Lower leg skin (tissue), 4 donors: ENCODE data around the gene SRRM2. TPM values are rescaled to one million over a fixed set of nuclear protein-coding genes. Genes with fewer than 3 reads are reported as not detected.

Source experiments
- DNase-seq, 2 donors: peaks; one replicate each; pipeline ENCODE4 v3.0.0-alpha.2; 2019; ENCODE audit warnings: low spot score in 2 of 2
- H3K4me3 ChIP-seq: fragments of 200-600 bp; sonication (generic); 2 replicates; pipeline ENCODE4 v1.5.1; 2017; ENCODE audit warnings: mild to moderate bottlenecking, low read depth; ENCODE audit not compliant: poor library complexity, severe bottlenecking
- CTCF ChIP-seq, 3 donors: fragments of 450-650 bp; IDR thresholded peaks; one replicate each; pipeline ENCODE4 v1.5.1; 2016; ENCODE audit warnings: antibody characterized with exemption in 3 of 3, mild to moderate bottlenecking in 3 of 3, moderate library complexity in 2 of 3
- POLR2A ChIP-seq, 2 donors: fragments of 450-650 bp; IDR thresholded peaks; one replicate each; pipeline ENCODE4 v1.6.1; 2016 to 2017; ENCODE audit warnings: antibody characterized with exemption in 2 of 2, mild to moderate bottlenecking in 1 of 2, moderate library complexity in 1 of 2
- WGBS, 2 donors: methylation state at CpG; one replicate each; pipeline ENCODE4 v1.1.5; 2018; 5-methylcytosine and 5-hydroxymethylcytosine counted together
- intact Hi-C: fragments of 100-400 bp; cut with DNase I; formaldehyde crosslinking; loops from one replicate; pipeline ENCODE4 v1.15.0; 2023; ENCODE audit warnings: low total_unique reads
- total RNA-seq, 4 donors: library from RNA; depleted of rRNA; stranded (reverse); fragments of >200 nt; gene quantifications; one replicate each; pipeline ENCODE4 v1.1.0, GENCODE V29; 2016

SRRM2 gene
- total RNA-seq, 4 donors from 2014 or later: 257 to 830 (median 272) TPM

- WGBS, 2 donors: 0 to 1% methylated on average over 21 to 24 of the region's 72 CpGs
These were observed 24.2 kb downstream of the SRRM2 start for GRCh38 chr16:2776500-2777139.

GRCh38 chr16:2777231-2777902 is 24.9 kb downstream of the SRRM2 start, which contains the start of gene ELOB:
Gene ELOB, minus strand, starts transcription at chr16:2777280. Its CDS starts 41 bp downstream, at chr16:2777239.
- 2% methylated on average over 9 of the region's 70 CpGs; no CpG with 5 or more reads in 1 of the 2 donors for WGBS, 2 donors
- H3K4me3 ChIP-seq: peak within 1 kb of the TSS; percentile 95
- intact Hi-C loops: no loop called here
- DNase-seq: peak; percentile 79 to 97
- TF ChIP-seq CTCF (IDR thresholded peaks at IDR 0.05): no peak
- peak in 1 of 2 donors; percentile 65 for TF ChIP-seq POLR2A (IDR thresholded peaks at IDR 0.05)

More at GRCh38 chr16:2776500-2777139, 24.2 kb downstream of the SRRM2 start:
- no peak for DNase-seq
- intact Hi-C loops: no loop called here
- TF ChIP-seq POLR2A (IDR thresholded peaks at IDR 0.05) (no peak), CTCF (IDR thresholded peaks at IDR 0.05) (no peak)
- peak overlapping the region; percentile 85 for H3K4me3 ChIP-seq

- H3K4me3 ChIP-seq: peak overlapping the region; percentile 95
- WGBS, 2 donors: 8 to 10% methylated on average over 23 to 27 of the region's 27 CpGs
- DNase-seq: no peak
- intact Hi-C loops: no loop called here
- TF ChIP-seq CTCF (IDR thresholded peaks at IDR 0.05) (no peak), POLR2A (IDR thresholded peaks at IDR 0.05) (no peak)
These were observed 25.6 kb downstream of the SRRM2 start for GRCh38 chr16:2777903-2778629.

- TF ChIP-seq CTCF (IDR thresholded peaks at IDR 0.05): no peak
- intact Hi-C loops: no loop called here
- no peak for DNase-seq
- no peak overlapping the region for H3K4me3 ChIP-seq
- WGBS, 2 donors: 93 to 94% methylated on average over 12 of the region's 12 CpGs
These were observed 26.2 kb downstream of the SRRM2 start for GRCh38 chr16:2778630-2778958.

GRCh38 chr16:2779151-2779920 is 26.9 kb downstream of the SRRM2 start:
- no peak overlapping the region for H3K4me3 ChIP-seq
- intact Hi-C loops: no loop called here
- TF ChIP-seq POLR2A (IDR thresholded peaks at IDR 0.05): no peak
- TF ChIP-seq CTCF (IDR thresholded peaks at IDR 0.05): no peak
- 85 to 91% methylated on average over 17 to 23 of the region's 23 CpGs for WGBS, 2 donors
- peak in 1 of 2 donors; percentile 81 for DNase-seq
